Activated CD4-positive, CD25-positive, alpha-beta regulatory T cell (primary cell): ENCODE results near the gene HDAC10.

Source experiments
- DNase-seq, 4 experiments: peaks; one replicate each; lab custom pipeline; 2025; lab: John Stamatoyannopoulos, UW

The HDAC10 gene

GRCh38 chr22:50255607-50256006 lies 4.5 kb upstream of the HDAC10 start:
- no peak for DNase-seq

- no peak for DNase-seq
These were observed 4.0 kb upstream of the HDAC10 start for GRCh38 chr22:50255099-50255498.

DNA sequence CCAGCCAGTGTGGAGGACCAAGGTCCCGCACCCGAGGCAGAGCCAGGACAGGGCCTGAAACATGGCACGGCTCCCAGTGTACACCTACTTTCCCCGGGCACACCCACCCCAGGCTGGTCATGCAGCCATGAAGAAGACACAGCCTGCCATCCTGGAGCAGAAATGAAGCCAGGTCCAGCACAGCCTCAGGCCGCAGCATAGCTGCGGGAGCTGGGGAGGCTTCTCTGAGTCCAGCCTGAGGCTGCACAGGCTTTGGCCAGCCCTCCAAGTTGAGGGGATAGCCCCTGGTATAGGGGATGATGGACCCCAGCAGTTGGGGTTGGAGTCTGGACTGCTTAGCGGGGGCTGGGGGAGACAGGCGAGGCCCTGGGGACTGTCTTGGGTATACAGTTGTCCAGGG lies 2.9 kb upstream of the HDAC10 start:
- no peak for DNase-seq

DNA sequence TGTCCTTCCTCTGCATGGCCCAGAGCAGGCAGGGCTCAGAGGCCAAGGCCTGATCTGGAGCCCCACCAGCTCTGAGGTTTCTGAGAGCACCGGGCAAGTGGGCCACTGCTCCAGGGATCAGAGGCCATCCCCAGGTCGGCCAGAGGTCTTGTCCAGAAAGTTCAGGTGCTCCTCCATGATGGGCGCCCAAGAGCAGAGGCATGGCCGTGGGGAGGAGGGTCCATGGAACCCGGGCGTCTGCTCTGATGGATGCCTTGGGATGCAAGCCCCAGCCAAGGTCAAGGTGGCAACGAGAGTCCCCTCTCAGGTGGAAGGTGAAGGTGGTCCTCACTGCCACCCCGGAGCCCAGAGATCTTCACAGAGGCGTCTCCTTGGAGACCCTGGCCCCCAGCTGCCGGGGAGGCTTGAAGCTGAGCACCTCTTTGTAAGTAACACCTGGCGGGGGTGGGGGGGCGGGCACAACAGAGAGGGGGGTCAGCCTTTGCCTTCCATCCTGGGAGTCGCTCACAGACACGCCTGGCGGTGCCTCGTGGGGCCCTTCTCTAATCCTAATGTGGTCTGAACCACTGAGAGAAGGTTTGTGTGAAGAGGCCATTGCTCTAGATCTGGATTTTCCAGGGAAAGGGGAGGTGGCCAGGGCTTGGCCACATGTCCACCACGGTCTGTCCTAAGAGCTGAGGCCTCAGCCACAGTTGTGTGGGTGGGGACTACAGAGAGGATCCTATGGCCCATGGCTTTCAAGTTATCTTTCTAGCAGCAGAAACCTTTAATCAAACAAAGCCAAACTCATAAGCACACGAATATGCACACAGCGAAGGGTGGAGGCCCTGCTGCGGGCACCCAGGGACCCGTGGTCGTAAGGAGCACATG lies 2.2 kb upstream of the HDAC10 start:
- DNase-seq, result no peak

GRCh38 chr22:50252082-50253045 lies 1.3 kb upstream of the HDAC10 start:
- peak; percentile 47 to 62 (median 52) for DNase-seq

GRCh38 chr22:50251477-50252081 lies 514 bp upstream of the HDAC10 start:
- no peak for DNase-seq

DNA sequence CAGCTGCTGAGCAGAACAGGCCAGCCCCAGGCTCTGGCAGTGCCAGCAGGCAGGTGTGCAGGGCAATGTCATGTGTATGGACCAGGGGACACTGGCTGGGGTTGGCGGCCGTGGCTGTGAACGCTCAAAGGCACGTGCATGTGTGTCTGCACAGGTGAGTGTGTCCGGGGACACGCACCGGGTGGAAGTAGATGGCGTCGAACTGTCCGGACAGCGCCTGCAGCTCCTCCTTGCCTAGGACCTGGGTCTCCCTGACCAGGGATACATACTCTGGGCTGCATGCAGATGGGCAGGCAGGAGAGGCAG lies 863 bp downstream of the HDAC10 start:
- DNase-seq, result no peak

DNA sequence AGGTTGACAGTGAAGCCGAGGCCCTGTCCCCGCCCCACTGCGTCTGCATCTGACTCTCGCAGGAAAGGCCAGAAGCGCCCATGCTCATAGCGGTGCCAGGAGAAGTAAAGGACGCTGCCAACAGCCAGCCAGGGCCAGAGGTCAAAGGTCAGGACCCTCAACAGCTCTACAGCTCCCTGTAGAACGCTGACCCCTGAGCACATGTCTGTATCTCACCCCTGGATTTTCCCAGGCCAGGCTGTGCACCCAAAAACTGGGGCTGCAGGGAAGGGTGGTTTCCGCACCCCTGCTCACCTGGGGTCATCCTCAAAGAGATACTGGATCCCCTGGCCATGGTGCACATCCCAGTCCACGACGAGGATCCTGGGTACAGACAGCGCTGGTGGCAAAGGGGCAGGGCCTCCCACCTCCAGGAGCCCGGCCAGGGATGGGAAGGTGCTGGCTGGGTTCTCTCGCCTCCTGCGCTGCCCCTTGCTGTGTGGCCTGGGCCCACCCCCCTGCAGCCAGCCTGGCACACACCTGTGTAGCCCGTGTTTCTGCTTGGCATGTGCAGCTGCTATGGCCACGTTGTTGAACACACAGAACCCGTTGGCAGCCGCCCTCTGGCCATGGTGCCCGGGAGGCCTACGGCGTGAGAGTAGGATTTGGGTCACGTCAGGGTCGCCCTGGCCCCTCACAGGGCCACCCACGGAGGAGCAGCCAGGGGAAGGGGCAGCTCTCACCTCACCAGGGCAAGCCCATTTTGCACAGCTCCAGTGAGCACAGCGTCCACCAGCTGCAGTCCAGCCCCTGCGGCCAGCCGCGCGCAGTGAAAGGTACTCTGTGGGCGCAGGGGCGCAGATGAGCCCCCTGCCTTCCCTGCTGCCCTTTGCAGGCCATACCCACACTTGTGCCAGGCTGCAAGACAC lies 1.5 kb downstream of the HDAC10 start:
- no peak for DNase-seq

GRCh38 chr22:50248196-50249081 lies 2.6 kb downstream of the HDAC10 start:
- no peak for DNase-seq

- no peak for DNase-seq
These were observed 3.3 kb downstream of the HDAC10 start for GRCh38 chr22:50247748-50248147.

DNA sequence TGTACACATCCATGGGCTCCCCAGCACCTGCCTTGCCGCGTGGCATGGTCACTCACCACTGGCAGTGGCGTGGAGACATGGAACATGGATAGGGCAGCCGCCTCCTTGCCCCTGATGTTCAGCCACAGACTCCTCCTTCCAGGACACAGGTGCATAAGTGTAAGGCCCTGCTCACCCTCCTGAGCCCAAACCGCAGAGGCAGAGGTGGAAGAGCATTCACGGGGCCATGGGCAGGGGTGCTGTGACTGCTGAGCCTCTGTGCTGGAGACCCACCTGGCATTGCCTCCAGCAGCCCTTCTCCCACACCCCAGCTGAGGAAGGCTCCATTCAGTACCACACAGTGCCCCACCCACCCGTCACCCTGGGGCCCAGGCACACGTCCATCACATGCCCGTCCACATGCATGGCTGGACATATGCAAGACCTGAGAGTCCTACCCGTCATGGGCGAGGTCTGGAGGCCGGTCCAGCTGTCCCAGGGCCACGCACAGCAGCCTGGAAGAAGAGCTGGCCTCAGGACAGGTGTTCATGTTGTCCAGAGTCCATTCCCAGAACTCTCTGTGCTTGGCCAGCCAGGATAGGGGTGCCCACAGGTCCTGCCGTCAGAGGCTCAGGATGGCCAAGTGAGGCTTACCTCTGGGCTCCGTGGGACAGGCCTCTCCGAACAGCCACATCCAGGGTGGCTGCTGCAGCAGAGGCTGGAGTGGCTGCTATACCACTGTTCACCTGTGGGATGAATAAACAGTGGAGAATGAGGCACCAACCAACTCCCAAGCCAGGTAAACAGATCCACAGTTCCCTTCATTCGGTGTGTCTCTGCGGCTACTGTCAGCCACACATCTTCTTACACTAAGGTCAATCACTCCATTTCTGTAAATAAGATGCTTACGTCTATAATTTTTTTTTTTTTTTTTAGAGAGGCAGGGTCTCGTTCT lies 4.6 kb downstream of the HDAC10 start:
- DNase-seq, result no peak

DNA sequence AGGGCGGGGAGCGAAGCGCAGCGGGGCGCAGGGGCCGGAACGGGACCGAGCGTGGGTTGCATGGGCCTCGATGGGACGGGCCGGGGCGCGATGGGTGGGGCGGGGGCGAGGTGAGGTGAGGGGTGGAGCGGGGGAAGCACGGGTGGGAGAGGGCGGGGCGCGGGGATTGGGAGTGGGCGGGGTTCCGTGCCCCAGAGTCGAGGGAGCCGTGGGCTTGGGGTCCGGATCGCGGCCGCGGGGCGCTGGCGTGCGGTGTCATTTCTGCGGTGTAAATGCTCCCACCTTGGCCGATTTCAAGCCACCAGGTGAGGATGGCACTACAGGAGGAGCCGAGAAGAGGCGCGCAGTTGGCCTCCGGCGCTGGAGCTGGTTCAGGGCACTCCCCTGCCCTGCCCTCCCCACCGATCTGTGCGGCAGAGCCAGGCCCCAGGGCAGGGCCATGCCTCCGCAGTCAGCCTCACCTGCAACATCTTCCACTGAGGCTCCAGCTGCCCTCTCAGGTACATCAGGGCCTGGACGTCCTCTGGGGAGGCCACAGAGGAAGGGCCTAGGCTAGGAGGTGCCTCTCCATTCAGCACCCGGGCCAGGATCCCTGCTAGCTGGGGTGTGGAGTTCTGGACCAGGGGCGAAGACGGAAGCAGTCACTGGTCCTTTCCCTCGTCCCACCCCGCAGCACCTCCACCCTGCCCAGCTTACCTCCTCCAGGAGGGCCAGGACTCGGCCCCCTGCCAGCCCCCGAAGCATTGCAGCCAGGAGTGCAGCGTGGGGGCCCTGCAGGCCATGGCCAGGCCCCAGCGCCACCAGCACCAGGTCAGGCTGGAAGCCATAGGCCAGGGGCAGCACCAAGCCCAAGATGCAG lies 5.6 kb downstream of the HDAC10 start:
- DNase-seq, result peak in 1 of 4 experiments; percentile 64

- peak; percentile 86 to 90 (median 87) for DNase-seq
These were observed 6.4 kb downstream of the HDAC10 start, which contains the start of gene TUBGCP6 for GRCh38 chr22:50244420-50245213. Gene TUBGCP6, minus strand, starts transcription at chr22:50245023. Its CDS starts 564 bp downstream, at chr22:50244459.

- no peak for DNase-seq
These were observed 7.2 kb downstream of the HDAC10 start for GRCh38 chr22:50243685-50244419.

DNA sequence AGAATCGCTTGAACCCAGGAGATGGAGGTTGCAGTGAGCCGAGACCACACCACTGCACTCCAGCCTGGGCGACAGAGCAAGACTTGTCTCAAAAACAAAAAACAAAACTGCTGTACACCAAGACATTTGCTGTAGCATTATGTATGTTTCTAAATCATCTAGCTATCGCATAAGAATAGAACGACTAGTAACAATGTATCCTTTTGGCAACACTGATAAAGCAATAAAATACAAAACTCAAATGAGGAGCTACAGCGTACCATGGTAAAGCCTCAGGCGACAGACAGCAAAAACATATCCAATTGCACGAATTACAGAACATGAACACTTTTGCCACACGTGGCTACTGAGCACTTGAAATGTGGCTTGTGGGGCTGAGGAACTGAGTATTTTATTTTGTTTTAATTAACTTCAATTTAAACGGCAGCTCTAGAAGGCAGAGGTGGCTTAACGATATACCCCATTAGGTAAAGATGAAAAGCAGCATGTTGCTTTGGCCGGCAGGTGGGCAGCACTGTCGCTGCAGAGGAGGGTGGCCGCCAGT lies 8.6 kb downstream of the HDAC10 start:
- no peak for DNase-seq

GRCh38 chr22:50238755-50239154 lies 12.3 kb downstream of the HDAC10 start:
- no peak for DNase-seq
